ENCODE data around the gene DGCR2. TPM values are rescaled to one million over a fixed set of nuclear protein-coding genes. Genes with fewer than 3 reads are reported as not detected.

Gene DGCR2
- polyA plus RNA-seq, 1 donor from 2014 or later: 67.1 TPM

DNA sequence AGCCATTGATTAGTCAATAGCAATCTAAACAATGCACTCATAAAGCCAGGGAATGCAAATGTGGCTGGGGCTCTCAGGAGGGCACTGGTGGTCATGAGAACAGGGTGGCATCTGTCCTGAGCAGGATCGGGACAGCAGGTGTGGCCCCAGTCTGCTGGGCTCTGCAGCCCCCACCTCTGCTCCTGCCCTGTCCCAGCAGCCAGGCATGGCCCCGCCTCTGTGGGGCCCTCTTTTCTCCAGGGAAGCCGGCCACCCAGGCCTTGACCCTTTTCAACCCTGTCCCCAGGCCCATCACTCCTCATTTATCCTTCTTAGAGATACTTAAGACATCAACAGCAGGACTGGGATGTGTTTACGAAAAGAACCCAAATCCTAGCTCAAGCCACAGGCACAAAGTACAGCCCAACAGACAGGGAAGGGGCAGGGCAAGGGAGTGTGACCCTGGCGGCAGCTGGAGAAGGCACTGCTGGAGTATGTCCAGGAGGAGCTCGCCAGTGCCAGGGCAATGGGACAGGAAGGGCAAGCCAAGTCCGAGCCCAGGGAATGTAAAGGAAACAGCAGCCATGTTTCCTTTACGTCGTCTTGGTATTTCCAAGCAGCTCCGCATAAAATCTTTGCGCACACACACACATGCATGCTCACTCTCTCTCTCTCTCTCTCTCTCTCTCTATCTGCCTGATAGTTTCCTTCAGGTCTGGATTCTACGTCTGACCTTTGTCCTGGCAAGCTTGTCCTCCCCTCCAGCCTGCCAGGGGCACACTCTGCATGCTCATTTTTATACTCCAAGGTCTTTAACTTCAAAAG is 59.9 kb downstream of the DGCR2 start:
- H3K79me2 ChIP-seq (replicated peaks; ENCODE audit: insufficient read depth, low read length): no peaks in the 10 kb centered on the region
- H3K27me3 ChIP-seq (ENCODE audit: insufficient read depth, low read depth, low read length): no peaks in the 10 kb centered on the region
- no peak overlapping the region for H2AFZ ChIP-seq (ENCODE audit: low read depth, low read length)
- H3K36me3 ChIP-seq (ENCODE audit: insufficient read depth, low read length): peaks cover 3% of the 10 kb centered on the region
- no peaks in the 10 kb centered on the region for H3K9me2 ChIP-seq (ENCODE audit: insufficient read depth, low read length)
- H3K9me3 ChIP-seq (ENCODE audit: low read length): no peaks in the 10 kb centered on the region
- H3K4me2 ChIP-seq (ENCODE audit: low read length): no peak overlapping the region
- H4K20me1 ChIP-seq (ENCODE audit: insufficient read depth): no peaks in the 10 kb centered on the region
- H3F3A ChIP-seq (ENCODE audit: insufficient read depth, low read length, poor library complexity, severe bottlenecking): no peaks in the 10 kb centered on the region
- no peak overlapping the region for H3K9ac ChIP-seq (ENCODE audit: low read length)
- H3K27ac ChIP-seq (ENCODE audit: low read length): no peak overlapping the region
- TF ChIP-seq MXI1 (conservative IDR thresholded peaks at IDR 0.05; ENCODE audit: poor library complexity, severe bottlenecking) (no peak), RAD21 (conservative IDR thresholded peaks at IDR 0.05) (no peak), TAF1 (IDR thresholded peaks at IDR 0.05; ENCODE audit: low read depth) (no peak), EZH2 (IDR thresholded peaks at IDR 0.05; ENCODE audit: borderline replicate concordance, insufficient read depth, low read length, poor library complexity, severe bottlenecking) (no peak), EP300 (conservative IDR thresholded peaks at IDR 0.05; ENCODE audit: poor library complexity, severe bottlenecking) (no peak), CTCF (IDR thresholded peaks at IDR 0.05; ENCODE audit: poor library complexity, severe bottlenecking) (no peak)
- H3K4me3 ChIP-seq (ENCODE audit: low read length): no peak overlapping the region

DNA sequence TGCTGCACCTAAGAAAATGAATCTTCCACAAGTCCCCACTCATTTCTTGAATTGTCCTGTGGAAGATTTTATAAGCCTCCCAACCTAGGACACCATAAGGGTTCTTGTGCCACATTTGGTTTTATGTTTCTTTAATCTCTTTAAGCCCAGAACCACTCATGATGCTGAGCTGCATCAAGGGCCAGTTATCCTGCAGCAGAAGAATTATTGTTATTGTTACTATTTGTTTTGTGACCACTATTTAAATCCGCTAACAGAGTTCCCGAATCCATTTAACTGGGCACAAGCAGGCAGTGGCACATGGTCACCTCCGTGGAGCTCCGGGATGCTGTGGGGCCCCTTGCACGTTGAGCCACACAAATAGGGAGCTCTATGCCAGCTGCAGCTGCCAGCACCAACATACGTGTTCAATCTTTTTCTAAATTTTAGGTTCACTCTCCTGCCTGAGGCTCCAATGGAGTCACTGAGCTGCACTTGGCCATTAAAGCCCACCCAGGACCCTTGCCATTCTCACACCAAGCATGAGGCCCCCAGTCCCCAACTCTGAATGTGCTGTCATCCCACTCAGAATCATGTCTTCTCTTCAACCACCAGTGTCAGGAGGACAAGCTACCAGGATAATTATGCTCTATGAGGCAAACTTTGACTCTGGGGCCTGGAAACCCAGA is 60.6 kb downstream of the DGCR2 start:
- no peaks in the 10 kb centered on the region for H4K20me1 ChIP-seq (ENCODE audit: insufficient read depth)
- TF ChIP-seq CTCF (IDR thresholded peaks at IDR 0.05; ENCODE audit: poor library complexity, severe bottlenecking) (no peak), RAD21 (conservative IDR thresholded peaks at IDR 0.05) (no peak), EZH2 (IDR thresholded peaks at IDR 0.05; ENCODE audit: borderline replicate concordance, insufficient read depth, low read length, poor library complexity, severe bottlenecking) (no peak), POLR2AphosphoS5 (IDR thresholded peaks at IDR 0.05) (no peak), SMC3 (conservative IDR thresholded peaks at IDR 0.05; ENCODE audit: poor library complexity) (no peak), TAF1 (IDR thresholded peaks at IDR 0.05; ENCODE audit: low read depth) (no peak), MXI1 (conservative IDR thresholded peaks at IDR 0.05; ENCODE audit: poor library complexity, severe bottlenecking) (no peak), EP300 (conservative IDR thresholded peaks at IDR 0.05; ENCODE audit: poor library complexity, severe bottlenecking) (no peak)
- TF ChIP-seq, protein P1, sequence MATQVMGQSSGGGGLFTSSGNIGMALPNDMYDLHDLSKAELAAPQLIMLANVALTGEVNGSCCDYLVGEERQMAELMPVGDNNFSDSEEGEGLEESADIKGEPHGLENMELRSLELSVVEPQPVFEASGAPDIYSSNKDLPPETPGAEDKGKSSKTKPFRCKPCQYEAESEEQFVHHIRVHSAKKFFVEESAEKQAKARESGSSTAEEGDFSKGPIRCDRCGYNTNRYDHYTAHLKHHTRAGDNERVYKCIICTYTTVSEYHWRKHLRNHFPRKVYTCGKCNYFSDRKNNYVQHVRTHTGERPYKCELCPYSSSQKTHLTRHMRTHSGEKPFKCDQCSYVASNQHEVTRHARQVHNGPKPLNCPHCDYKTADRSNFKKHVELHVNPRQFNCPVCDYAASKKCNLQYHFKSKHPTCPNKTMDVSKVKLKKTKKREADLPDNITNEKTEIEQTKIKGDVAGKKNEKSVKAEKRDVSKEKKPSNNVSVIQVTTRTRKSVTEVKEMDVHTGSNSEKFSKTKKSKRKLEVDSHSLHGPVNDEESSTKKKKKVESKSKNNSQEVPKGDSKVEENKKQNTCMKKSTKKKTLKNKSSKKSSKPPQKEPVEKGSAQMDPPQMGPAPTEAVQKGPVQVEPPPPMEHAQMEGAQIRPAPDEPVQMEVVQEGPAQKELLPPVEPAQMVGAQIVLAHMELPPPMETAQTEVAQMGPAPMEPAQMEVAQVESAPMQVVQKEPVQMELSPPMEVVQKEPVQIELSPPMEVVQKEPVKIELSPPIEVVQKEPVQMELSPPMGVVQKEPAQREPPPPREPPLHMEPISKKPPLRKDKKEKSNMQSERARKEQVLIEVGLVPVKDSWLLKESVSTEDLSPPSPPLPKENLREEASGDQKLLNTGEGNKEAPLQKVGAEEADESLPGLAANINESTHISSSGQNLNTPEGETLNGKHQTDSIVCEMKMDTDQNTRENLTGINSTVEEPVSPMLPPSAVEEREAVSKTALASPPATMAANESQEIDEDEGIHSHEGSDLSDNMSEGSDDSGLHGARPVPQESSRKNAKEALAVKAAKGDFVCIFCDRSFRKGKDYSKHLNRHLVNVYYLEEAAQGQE (IDR thresholded peaks at IDR 0.05; ENCODE audit: borderline replicate concordance): no peak

More for the DNA sequence above, 60.6 kb downstream of the DGCR2 start:
- no peaks in the 10 kb centered on the region for H3K9me2 ChIP-seq (ENCODE audit: insufficient read depth, low read length)
- no peak overlapping the region for H3K27ac ChIP-seq (ENCODE audit: low read length)
- H3K4me3 ChIP-seq (ENCODE audit: low read length): no peak overlapping the region
- H3K9ac ChIP-seq (ENCODE audit: low read length): no peak overlapping the region
- H3K36me3 ChIP-seq (ENCODE audit: insufficient read depth, low read length): peaks cover 3% of the 10 kb centered on the region
- H3K9me3 ChIP-seq (ENCODE audit: low read length): no peaks in the 10 kb centered on the region
- H3K4me2 ChIP-seq (ENCODE audit: low read length): no peak overlapping the region
- H2AFZ ChIP-seq (ENCODE audit: low read depth, low read length): no peak overlapping the region
- no peaks in the 10 kb centered on the region for H3F3A ChIP-seq (ENCODE audit: insufficient read depth, low read length, poor library complexity, severe bottlenecking)
- H3K27me3 ChIP-seq (ENCODE audit: insufficient read depth, low read depth, low read length): no peaks in the 10 kb centered on the region
- no peaks in the 10 kb centered on the region for H3K79me2 ChIP-seq (replicated peaks; ENCODE audit: insufficient read depth, low read length)
